HepG2 (cell line): ENCODE measurements around the gene RNASE12. TPM values are rescaled to one million over a fixed set of nuclear protein-coding genes. Genes with fewer than 3 reads are reported as not detected.

Experiments
- BCL6 ChIP-seq: IDR thresholded peaks from 2 replicates; pipeline ENCODE4 v1.6.1; 2016; ENCODE audit warnings: missing genetic modification reagents, missing compliant biosample characterization
- CBX1 ChIP-seq: IDR thresholded peaks from one replicate; pipeline ENCODE4 v1.6.1; 2016; ENCODE audit warnings: antibody characterized with exemption, low read depth
- CENPX ChIP-seq: sonication (generic); formaldehyde crosslinking; IDR thresholded peaks from 2 replicates; pipeline ENCODE4 v1.9.0; 2021; ENCODE audit warnings: mild to moderate bottlenecking, missing genetic modification reagents, moderate library complexity
- EZH2 ChIP-seq: conservative IDR thresholded peaks from 2 replicates; pipeline ENCODE4 v1.6.1; 2012; ENCODE audit warnings: mild to moderate bottlenecking, low read depth, low read length, moderate library complexity
- FOXJ3 ChIP-seq: sonication (generic); formaldehyde crosslinking; IDR thresholded peaks from 2 replicates; pipeline ENCODE4 v1.4.0; 2020; ENCODE audit warnings: missing genetic modification reagents, mild to moderate bottlenecking, borderline replicate concordance
- GTF3A ChIP-seq: sonication (generic); formaldehyde crosslinking; conservative IDR thresholded peaks from 2 replicates; pipeline ENCODE4 v1.4.0; 2020; ENCODE audit warnings: mild to moderate bottlenecking, missing genetic modification reagents
- HNRNPH1 ChIP-seq: fragments of 200-400 bp; formaldehyde crosslinking; optimal IDR thresholded peaks from 2 replicates; pipeline ENCODE3; 2017; ENCODE audit warnings: mild to moderate bottlenecking, low read depth, low read length
- HOXA5 ChIP-seq: sonication (generic); formaldehyde crosslinking; IDR thresholded peaks from 2 replicates; pipeline ENCODE4 v1.4.0; 2020; ENCODE audit warnings: missing genetic modification reagents
- IKZF4 ChIP-seq: sonication (generic); formaldehyde crosslinking; IDR thresholded peaks from 2 replicates; pipeline ENCODE4 v1.5.1; 2020; ENCODE audit warnings: borderline replicate concordance, mild to moderate bottlenecking, low read depth, missing genetic modification reagents; ENCODE audit errors: not compliant biosample characterization
- MXI1 ChIP-seq: IDR thresholded peaks from 3 replicates; pipeline ENCODE4 v1.6.1; 2012; ENCODE audit warnings: low read depth, low read length, inconsistent platforms, borderline replicate concordance
- SIN3B ChIP-seq: fragments of 150-350 bp; IDR thresholded peaks from 2 replicates; pipeline ENCODE4 v1.6.1; 2014; ENCODE audit warnings: low read length
- SUZ12 ChIP-seq: fragments of 150-350 bp; IDR thresholded peaks from 2 replicates; pipeline ENCODE4 v1.6.1; 2014; ENCODE audit warnings: low read depth, low read length
- ZKSCAN1 ChIP-seq: fragments of 150-350 bp; IDR thresholded peaks from 2 replicates; pipeline ENCODE4 v1.6.1; 2014; ENCODE audit warnings: low read length
- ZNF329 ChIP-seq: sonication (generic); formaldehyde crosslinking; IDR thresholded peaks from 2 replicates; pipeline ENCODE4 v1.9.0; 2021; ENCODE audit warnings: low read depth, mild to moderate bottlenecking, missing genetic modification reagents
- ZNF343 ChIP-seq: sonication (generic); formaldehyde crosslinking; IDR thresholded peaks from 2 replicates; pipeline ENCODE4 v1.4.0; 2020; ENCODE audit warnings: mild to moderate bottlenecking, missing genetic modification reagents
- ZNF562 ChIP-seq: sonication (generic); formaldehyde crosslinking; IDR thresholded peaks from 2 replicates; pipeline ENCODE4 v1.8.0; 2022; ENCODE audit warnings: missing genetic modification reagents, borderline replicate concordance
- ZNF703 ChIP-seq: sonication (generic); formaldehyde crosslinking; IDR thresholded peaks from 2 replicates; pipeline ENCODE4 v1.5.1; 2020; ENCODE audit warnings: missing genetic modification reagents, mild to moderate bottlenecking, moderate library complexity, borderline replicate concordance
- polyA plus RNA-seq, 8 experiments: library from polyadenylated mRNA; depleted of rRNA in 3 of 8; stranded (reverse) in 7 of 8; unstranded in 1 of 8; fragments of >200 nt; fragmentation: Illumina TruSeq in 4 of 8; extraction: Trizol in 4 of 8; gene quantifications; 2 replicates each; pipeline versions ENCODE4 v1.2.1 to v1.2.3, GENCODE V29; 2011 to 2016; ENCODE audit warnings: low read depth in 4 of 8, missing spikeins in 1 of 8, mixed read lengths in 1 of 8; ENCODE audit not compliant: insufficient read depth in 1 of 8
- total RNA-seq, 5 experiments: library from RNA; depleted of rRNA; stranded (reverse); fragments of >200 nt; fragmentation: Illumina TruSeq; extraction: Trizol; gene quantifications; 2 replicates each; pipeline ENCODE4 v1.2.3, GENCODE V29; 2016; ENCODE audit warnings: low read depth in 1 of 5
- TF ChIP-seq, protein P1 (sequence below): sonication (generic); formaldehyde crosslinking; IDR thresholded peaks from 2 replicates; pipeline ENCODE4 v1.4.0; 2020; ENCODE audit warnings: low read depth, mild to moderate bottlenecking, missing genetic modification reagents
- TF ChIP-seq, protein P2 (sequence below): IDR thresholded peaks from 2 replicates; pipeline ENCODE4 v1.6.1; 2016; ENCODE audit warnings: low read depth, missing genetic modification reagents, missing compliant biosample characterization
- TF ChIP-seq, protein P3 (sequence below): sonication (generic); formaldehyde crosslinking; IDR thresholded peaks from 2 replicates; pipeline ENCODE4 v1.4.0; 2020; ENCODE audit warnings: mild to moderate bottlenecking, missing genetic modification reagents
- TF ChIP-seq, protein P4 (sequence below): IDR thresholded peaks from 2 replicates; pipeline ENCODE4 v1.6.1; 2016

RNASE12 gene
- total and polyA plus RNA-seq, 2 of the 13 experiments (the other 11 are each of a cell fraction or from before 2014, with no cell fraction given) = not detected

DNA sequence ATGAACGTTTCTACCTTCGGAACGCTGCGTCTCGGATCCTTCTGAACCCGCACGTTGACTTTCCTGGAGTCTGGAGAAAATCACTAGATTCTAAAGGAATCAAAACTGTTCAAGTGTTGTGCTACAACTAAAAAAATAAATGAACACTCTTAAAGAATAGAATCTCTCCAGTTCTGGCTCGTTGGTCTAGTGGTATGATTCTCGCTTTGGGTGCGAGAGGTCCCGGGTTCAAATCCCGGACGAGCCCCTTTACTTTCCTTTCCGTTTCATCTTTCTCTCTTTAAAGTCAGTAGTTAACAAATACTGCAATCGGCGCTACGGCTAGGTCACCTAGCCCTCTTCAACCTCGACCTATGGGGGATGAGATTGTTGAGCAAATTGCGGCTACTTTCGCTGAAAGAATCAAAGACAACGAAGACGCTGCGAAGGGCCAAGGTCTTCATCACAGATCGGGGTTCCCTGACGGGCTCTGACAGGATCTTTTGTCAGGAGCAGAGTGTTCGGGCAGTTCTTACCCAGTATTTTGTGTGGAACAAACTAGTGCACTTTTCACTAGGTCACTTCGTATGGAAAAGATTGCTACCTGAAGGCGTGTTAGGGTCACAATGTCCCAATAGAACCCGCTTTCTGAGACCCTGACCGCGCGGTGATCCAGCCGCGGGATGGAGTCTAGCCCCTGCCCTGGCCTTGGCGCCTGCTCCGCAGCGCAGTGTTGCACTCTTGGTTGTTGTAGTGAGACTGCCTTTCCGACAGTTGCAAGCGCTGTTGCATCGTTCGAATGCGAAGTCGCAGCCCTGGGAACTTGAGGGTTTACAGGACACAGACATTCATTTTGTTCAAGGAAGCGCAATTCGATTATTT lies 41.9 kb upstream of the RNASE12 start (continued):
- TF ChIP-seq CENPX (CRISPR knock-in tag) (no peak), ZNF703 (CRISPR knock-in tag) (no peak), FOXJ3 (peak; percentile 19; the same call in 1 of the 2 replicates), ZNF343 (CRISPR knock-in tag) (peak; percentile 48; the same call in 1 of the 2 replicates), SUZ12 (no peak), ZKSCAN1 (peak; percentile 57), CBX1 (no peak), HNRNPH1 (no peak), HOXA5 (CRISPR knock-in tag) (0 out of 2 replicates have a peak, but pooled peaks have one; percentile 80), BCL6 (CRISPR knock-in tag) (peak; percentile 54; the same call in 1 of the 2 replicates), EZH2 (no peak), IKZF4 (CRISPR knock-in tag) (no peak), ZNF329 (no peak), ZNF562 (CRISPR knock-in tag) (no peak), MXI1 (no peak; the same call in 2 of the 3 replicates), GTF3A (CRISPR knock-in tag) (no peak), SIN3B (no peak)
- TF ChIP-seq, protein P1, sequence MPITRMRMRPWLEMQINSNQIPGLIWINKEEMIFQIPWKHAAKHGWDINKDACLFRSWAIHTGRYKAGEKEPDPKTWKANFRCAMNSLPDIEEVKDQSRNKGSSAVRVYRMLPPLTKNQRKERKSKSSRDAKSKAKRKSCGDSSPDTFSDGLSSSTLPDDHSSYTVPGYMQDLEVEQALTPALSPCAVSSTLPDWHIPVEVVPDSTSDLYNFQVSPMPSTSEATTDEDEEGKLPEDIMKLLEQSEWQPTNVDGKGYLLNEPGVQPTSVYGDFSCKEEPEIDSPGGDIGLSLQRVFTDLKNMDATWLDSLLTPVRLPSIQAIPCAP = no peak
- TF ChIP-seq, protein P2, sequence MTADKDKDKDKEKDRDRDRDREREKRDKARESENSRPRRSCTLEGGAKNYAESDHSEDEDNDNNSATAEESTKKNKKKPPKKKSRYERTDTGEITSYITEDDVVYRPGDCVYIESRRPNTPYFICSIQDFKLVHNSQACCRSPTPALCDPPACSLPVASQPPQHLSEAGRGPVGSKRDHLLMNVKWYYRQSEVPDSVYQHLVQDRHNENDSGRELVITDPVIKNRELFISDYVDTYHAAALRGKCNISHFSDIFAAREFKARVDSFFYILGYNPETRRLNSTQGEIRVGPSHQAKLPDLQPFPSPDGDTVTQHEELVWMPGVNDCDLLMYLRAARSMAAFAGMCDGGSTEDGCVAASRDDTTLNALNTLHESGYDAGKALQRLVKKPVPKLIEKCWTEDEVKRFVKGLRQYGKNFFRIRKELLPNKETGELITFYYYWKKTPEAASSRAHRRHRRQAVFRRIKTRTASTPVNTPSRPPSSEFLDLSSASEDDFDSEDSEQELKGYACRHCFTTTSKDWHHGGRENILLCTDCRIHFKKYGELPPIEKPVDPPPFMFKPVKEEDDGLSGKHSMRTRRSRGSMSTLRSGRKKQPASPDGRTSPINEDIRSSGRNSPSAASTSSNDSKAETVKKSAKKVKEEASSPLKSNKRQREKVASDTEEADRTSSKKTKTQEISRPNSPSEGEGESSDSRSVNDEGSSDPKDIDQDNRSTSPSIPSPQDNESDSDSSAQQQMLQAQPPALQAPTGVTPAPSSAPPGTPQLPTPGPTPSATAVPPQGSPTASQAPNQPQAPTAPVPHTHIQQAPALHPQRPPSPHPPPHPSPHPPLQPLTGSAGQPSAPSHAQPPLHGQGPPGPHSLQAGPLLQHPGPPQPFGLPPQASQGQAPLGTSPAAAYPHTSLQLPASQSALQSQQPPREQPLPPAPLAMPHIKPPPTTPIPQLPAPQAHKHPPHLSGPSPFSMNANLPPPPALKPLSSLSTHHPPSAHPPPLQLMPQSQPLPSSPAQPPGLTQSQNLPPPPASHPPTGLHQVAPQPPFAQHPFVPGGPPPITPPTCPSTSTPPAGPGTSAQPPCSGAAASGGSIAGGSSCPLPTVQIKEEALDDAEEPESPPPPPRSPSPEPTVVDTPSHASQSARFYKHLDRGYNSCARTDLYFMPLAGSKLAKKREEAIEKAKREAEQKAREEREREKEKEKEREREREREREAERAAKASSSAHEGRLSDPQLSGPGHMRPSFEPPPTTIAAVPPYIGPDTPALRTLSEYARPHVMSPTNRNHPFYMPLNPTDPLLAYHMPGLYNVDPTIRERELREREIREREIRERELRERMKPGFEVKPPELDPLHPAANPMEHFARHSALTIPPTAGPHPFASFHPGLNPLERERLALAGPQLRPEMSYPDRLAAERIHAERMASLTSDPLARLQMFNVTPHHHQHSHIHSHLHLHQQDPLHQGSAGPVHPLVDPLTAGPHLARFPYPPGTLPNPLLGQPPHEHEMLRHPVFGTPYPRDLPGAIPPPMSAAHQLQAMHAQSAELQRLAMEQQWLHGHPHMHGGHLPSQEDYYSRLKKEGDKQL (CRISPR knock-in tag) = 0 out of 2 replicates have a peak, but pooled peaks have one; percentile 45
- TF ChIP-seq, protein P3, sequence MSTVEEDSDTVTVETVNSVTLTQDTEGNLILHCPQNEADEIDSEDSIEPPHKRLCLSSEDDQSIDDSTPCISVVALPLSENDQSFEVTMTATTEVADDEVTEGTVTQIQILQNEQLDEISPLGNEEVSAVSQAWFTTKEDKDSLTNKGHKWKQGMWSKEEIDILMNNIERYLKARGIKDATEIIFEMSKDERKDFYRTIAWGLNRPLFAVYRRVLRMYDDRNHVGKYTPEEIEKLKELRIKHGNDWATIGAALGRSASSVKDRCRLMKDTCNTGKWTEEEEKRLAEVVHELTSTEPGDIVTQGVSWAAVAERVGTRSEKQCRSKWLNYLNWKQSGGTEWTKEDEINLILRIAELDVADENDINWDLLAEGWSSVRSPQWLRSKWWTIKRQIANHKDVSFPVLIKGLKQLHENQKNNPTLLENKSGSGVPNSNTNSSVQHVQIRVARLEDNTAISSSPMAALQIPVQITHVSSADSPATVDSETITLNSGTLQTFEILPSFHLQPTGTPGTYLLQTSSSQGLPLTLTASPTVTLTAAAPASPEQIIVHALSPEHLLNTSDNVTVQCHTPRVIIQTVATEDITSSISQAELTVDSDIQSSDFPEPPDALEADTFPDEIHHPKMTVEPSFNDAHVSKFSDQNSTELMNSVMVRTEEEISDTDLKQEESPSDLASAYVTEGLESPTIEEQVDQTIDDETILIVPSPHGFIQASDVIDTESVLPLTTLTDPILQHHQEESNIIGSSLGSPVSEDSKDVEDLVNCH (CRISPR knock-in tag) = no peak
- TF ChIP-seq, protein P4, sequence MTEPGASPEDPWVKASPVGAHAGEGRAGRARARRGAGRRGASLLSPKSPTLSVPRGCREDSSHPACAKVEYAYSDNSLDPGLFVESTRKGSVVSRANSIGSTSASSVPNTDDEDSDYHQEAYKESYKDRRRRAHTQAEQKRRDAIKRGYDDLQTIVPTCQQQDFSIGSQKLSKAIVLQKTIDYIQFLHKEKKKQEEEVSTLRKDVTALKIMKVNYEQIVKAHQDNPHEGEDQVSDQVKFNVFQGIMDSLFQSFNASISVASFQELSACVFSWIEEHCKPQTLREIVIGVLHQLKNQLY = no peak
